ENCODE data around the gene NOB1.

NOB1 gene

DNA sequence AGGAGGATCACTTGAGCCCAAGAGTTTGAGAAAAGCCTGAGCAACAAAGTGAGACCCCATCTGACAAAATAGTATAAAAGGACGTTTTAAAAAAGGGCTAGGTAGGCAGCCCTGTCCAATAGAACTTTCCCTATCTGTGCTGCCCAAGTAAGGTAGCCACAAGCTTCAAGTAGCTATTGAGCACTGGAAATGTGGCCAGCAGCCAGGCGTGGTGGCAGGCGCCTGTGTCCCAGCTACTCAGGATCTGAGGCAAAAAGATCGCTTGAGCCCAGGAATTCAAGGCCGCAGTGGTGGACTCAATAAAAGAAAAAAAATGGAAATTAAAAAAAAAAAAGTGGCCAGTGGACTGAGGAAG is 26.8 kb downstream of the NOB1 start:
- no peak for DNase-seq (ENCODE audit: low read depth in 2 of 2)
- H3K4me3 ChIP-seq (replicated peaks in 1 of 2; ENCODE audit: low read depth in 2 of 2, low read length in 2 of 2) = no peak overlapping the region
- TF ChIP-seq CTCF (IDR thresholded peaks at IDR 0.05; ENCODE audit: low read depth, low read length) = no peak

GRCh38 chr16:69726313-69727060 is 28.2 kb downstream of the NOB1 start, which contains the start of gene NQO1:
Gene NQO1, minus strand, starts transcription at chr16:69726560. Its CDS starts 121 bp downstream, at chr16:69726439.
- H3K4me3 ChIP-seq (replicated peaks in 1 of 2; ENCODE audit: low read depth in 2 of 2, low read length in 2 of 2) = peak within 1 kb of the TSS; percentile 50 to 73
- TF ChIP-seq CTCF (IDR thresholded peaks at IDR 0.05; ENCODE audit: low read depth, low read length) = no peak
- DNase-seq (ENCODE audit: low read depth in 2 of 2) = peak; percentile 99

DNA sequence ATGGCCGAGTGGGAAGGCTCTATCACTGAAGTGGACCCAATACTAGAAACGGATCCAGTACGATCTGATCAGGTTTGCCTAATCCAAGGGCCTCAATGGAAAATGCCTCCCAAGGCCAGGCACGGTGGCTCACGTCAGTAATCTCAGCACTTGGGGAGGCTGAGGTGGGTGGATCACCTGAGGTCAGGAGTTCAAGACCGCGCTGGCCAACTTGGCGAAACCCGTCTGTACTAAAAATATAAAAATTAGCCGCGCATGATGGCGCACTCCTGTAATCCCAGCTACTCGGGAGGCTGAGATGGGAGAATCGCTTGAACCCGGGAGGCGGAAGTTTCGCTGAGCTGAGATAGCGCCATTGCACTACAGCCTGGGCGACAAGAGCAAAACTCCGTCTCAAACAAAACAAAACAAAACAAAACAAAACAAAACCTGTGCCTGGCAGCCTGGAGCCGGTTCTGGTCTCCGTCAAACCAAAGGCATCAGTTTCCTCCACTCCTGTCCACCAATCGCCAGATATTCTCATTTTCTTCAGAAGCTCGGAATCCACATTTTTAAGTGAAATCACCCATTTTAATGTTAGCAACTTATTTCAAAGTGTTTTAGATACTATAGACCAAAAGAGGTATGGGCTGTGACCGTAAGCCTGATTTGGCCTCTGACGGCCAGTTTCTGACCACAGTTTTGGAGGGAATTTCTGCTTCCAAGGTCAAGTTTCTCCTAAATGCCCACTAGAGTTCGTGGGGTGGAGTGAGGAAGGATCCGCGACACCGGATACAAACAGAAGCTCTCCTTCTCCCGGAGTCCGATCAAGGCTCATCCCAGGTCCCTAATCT is 29.0 kb downstream of the NOB1 start:
- TF ChIP-seq CTCF (IDR thresholded peaks at IDR 0.05; ENCODE audit: low read depth, low read length) = no peak
- DNase-seq (ENCODE audit: low read depth in 2 of 2) = no peak
- H3K4me3 ChIP-seq (replicated peaks in 1 of 2; ENCODE audit: low read depth in 2 of 2, low read length in 2 of 2) = peak overlapping the region; percentile 50 to 73

DNA sequence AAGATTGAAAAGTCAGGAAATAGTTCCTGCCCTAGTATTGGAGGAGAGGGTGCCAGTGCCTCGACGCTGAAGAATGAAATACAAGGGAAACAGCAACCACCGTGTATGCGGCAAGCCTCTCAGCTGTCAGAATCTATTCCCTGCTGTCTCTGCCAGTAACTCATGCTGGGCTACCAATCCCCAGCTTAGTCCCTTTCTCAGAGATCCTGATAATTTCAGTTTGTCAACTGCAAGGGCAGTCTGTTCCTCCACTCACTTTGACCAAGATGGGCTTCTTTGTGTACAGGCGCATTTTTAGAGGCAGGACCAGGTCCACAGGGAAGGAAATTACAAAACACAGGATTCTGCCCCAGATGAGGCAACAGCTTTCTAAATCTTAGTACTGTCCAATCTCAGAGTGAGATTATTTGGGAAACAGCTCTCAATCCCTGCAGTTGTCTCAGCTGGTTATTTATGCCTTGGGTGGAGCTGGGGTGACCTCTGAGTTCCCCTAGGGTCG is 29.7 kb downstream of the NOB1 start:
- TF ChIP-seq CTCF (IDR thresholded peaks at IDR 0.05; ENCODE audit: low read depth, low read length) = no peak
- peak; percentile 22 to 38 for DNase-seq (ENCODE audit: low read depth in 2 of 2)
- peak overlapping the region; percentile 50 to 73 for H3K4me3 ChIP-seq (replicated peaks in 1 of 2; ENCODE audit: low read depth in 2 of 2, low read length in 2 of 2)

DNA sequence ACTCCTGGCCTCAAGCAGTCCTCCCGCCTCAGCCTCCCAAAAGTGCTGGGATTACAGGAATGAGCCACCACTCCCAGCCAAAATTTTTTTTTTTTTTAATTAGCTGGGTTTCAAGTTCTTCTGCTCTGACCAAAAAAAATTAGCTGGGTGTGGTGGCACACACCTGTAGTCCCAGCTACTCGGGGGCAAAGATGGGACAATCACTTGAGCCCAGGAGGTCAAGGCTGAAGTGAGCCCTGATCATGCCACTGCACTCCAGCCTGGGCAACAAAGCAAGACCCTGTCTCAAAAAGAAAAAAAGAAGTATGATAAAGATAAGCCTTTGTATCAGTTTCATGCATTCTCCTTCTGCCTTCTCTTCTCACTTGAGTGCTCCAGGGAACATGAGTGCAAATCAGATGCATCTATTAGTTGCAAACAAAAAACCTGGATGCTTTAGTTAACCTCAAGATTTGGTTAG is 30.3 kb downstream of the NOB1 start:
- no peak for DNase-seq (ENCODE audit: low read depth in 2 of 2)
- no peak for TF ChIP-seq CTCF (IDR thresholded peaks at IDR 0.05; ENCODE audit: low read depth, low read length)
- peak overlapping the region in 1 of 2 donors; percentile 73 for H3K4me3 ChIP-seq (replicated peaks in 1 of 2; ENCODE audit: low read depth in 2 of 2, low read length in 2 of 2)

GRCh38 chr16:69721441-69721957 is 33.2 kb downstream of the NOB1 start:
- no peak for DNase-seq (ENCODE audit: low read depth in 2 of 2)
- no peak overlapping the region for H3K4me3 ChIP-seq (replicated peaks in 1 of 2; ENCODE audit: low read depth in 2 of 2, low read length in 2 of 2)
- no peak for TF ChIP-seq CTCF (IDR thresholded peaks at IDR 0.05; ENCODE audit: low read depth, low read length)

Measured in cardiac fibroblast (primary cell).